Peyer's patch (tissue), 4 donors: Measurements from ENCODE around the gene PDK2.

Experiments used
- POLR2A ChIP-seq, 2 donors: fragments of 450-650 bp; IDR thresholded peaks; one replicate each; pipeline ENCODE4 v1.5.1; 2017; ENCODE audit warnings: antibody characterized with exemption in 2 of 2, mild to moderate bottlenecking in 2 of 2, moderate library complexity in 2 of 2
- TF ChIP-seq, protein P1 (sequence below), 6 experiments: fragments of 450-650 bp in 4 of 6; fragments of 200-600 bp in 2 of 6; sonication (generic) in 1 of 6; IDR thresholded peaks; one replicate each; pipeline ENCODE4 v1.5.1; 2017 to 2019; ENCODE audit warnings: antibody characterized with exemption in 6 of 6, mild to moderate bottlenecking in 3 of 6, moderate library complexity in 1 of 6

- TF ChIP-seq, protein P1, sequence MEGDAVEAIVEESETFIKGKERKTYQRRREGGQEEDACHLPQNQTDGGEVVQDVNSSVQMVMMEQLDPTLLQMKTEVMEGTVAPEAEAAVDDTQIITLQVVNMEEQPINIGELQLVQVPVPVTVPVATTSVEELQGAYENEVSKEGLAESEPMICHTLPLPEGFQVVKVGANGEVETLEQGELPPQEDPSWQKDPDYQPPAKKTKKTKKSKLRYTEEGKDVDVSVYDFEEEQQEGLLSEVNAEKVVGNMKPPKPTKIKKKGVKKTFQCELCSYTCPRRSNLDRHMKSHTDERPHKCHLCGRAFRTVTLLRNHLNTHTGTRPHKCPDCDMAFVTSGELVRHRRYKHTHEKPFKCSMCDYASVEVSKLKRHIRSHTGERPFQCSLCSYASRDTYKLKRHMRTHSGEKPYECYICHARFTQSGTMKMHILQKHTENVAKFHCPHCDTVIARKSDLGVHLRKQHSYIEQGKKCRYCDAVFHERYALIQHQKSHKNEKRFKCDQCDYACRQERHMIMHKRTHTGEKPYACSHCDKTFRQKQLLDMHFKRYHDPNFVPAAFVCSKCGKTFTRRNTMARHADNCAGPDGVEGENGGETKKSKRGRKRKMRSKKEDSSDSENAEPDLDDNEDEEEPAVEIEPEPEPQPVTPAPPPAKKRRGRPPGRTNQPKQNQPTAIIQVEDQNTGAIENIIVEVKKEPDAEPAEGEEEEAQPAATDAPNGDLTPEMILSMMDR (IDR thresholded peaks at IDR 0.05): no peak
- no peak for TF ChIP-seq POLR2A (IDR thresholded peaks at IDR 0.05)
These were observed 13.4 kb downstream of the PDK2 start for GRCh38 chr17:50108556-50108955.
